DMS53 treated with DMSO at 0.1 percent for 48 hours (cell line): ENCODE data around the gene RHBDF2.

Experiments
- DNase-seq: peaks from one replicate; lab custom pipeline; 2025; ENCODE audit not compliant: unreplicated experiment; lab: John Stamatoyannopoulos, UW

Gene RHBDF2

GRCh38 chr17:76501018-76501826, at the start of gene RHBDF2:
Gene RHBDF2 (minus strand): TSS chr17:76501423. CDS start chr17:76481524, 19,899 bp downstream.
- DNase-seq = peak; percentile 65

- DNase-seq = no peak
These were observed 48.3 kb upstream of the RHBDF2 start for GRCh38 chr17:76549539-76549938.

- no peak for DNase-seq
These were observed 47.9 kb upstream of the RHBDF2 start for GRCh38 chr17:76549215-76549518.

- no peak for DNase-seq
These were observed 47.4 kb upstream of the RHBDF2 start for GRCh38 chr17:76548378-76549214.

GRCh38 chr17:76547642-76548202, 46.5 kb upstream of the RHBDF2 start:
- no peak for DNase-seq

GRCh38 chr17:76547183-76547641, 46.0 kb upstream of the RHBDF2 start:
- DNase-seq = peak; percentile 21

GRCh38 chr17:76546556-76547182, 45.4 kb upstream of the RHBDF2 start:
- no peak for DNase-seq

GRCh38 chr17:76545918-76546555, 44.8 kb upstream of the RHBDF2 start:
- no peak for DNase-seq

- no peak for DNase-seq
These were observed 43.5 kb upstream of the RHBDF2 start for GRCh38 chr17:76544546-76545365.

GRCh38 chr17:76543826-76544545, 42.8 kb upstream of the RHBDF2 start:
- no peak for DNase-seq

GRCh38 chr17:76543482-76543825, 42.2 kb upstream of the RHBDF2 start:
- no peak for DNase-seq

GRCh38 chr17:76542984-76543383, 41.8 kb upstream of the RHBDF2 start:
- no peak for DNase-seq

GRCh38 chr17:76542566-76542971, 41.3 kb upstream of the RHBDF2 start:
- DNase-seq = no peak

GRCh38 chr17:76541739-76542454, 40.7 kb upstream of the RHBDF2 start:
- no peak for DNase-seq

GRCh38 chr17:76540381-76541300, 39.4 kb upstream of the RHBDF2 start:
- DNase-seq = peak; percentile 82

- no peak for DNase-seq
These were observed 38.5 kb upstream of the RHBDF2 start, which contains the start of gene PRCD for GRCh38 chr17:76539631-76540271. Gene PRCD (plus strand): TSS chr17:76540044. CDS start chr17:76540142, 98 bp downstream.

- no peak for DNase-seq
These were observed 37.8 kb upstream of the RHBDF2 start for GRCh38 chr17:76538941-76539570.
